Measurements from ENCODE around the gene RAI14.
"Not testable (repeated sequence)": the region's sequence is repeated elsewhere in the genome, so short reads cannot be mapped to it uniquely, and the experiment has no call there.

The RAI14 gene

GRCh38 chr5:34699155-34700077, 43.3 kb downstream of the RAI14 start:
- no peak for DNase-seq (ENCODE audit: low spot score)

GRCh38 chr5:34700078-34700452, 43.9 kb downstream of the RAI14 start:
- no peak for DNase-seq (ENCODE audit: low spot score)

- not testable (repeated sequence) for DNase-seq (ENCODE audit: low spot score)
Measured at GRCh38 chr5:34701442-34701841, 45.3 kb downstream of the RAI14 start.

GRCh38 chr5:34703767-34704713, 47.9 kb downstream of the RAI14 start:
- no peak for DNase-seq (ENCODE audit: low spot score)

DNA sequence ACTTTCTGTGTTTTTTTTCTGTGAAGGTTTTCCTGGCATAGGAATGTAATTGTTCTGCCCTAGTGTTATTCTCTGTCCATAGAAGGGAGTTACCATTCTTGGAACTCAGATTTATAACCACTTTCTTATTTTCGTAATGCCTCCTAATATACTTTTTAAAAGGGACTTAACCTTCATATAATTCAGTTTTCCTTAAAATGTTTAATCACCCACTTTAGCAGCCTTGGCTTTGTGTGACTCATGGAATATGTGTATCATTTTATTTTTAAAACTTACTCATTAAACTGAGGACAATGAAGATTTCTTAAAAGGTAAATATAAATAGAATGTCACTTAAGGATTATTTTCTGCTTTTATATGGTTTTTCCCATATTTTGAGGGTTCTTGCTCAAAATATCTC, 50.0 kb downstream of the RAI14 start:
- no peak for DNase-seq (ENCODE audit: low spot score)

DNA sequence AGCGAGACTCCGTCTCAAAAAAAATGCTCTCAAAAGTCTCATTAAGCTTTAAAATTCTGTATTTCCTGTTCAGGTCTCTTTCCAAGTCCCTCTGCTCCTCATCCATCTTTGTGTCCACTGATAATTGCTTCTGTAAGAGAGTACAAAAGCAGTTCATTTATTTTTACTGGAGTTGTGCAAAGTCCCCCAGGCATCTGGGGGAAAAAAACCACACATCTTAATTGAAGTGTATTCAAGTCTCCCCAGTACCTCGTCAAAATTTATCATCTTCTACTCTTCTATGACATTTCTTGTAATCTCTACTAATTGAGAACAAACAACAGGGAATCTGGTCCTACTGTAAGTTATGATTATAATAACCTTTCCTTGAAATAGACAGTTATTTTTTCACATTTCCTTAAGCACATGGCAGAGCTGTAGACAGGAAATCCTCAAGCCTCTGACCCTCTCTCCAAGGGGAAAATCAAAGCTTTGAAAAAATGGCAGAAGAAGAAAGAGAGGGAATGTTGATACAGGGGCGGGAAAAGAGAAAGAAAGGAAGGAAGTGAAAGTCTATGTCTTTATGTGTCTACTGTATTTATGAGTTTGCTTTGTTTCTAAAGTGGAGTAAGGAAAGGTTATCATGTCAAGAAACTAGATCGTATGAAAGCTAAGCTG, 51.5 kb downstream of the RAI14 start:
- no peak for DNase-seq (ENCODE audit: low spot score)

DNA sequence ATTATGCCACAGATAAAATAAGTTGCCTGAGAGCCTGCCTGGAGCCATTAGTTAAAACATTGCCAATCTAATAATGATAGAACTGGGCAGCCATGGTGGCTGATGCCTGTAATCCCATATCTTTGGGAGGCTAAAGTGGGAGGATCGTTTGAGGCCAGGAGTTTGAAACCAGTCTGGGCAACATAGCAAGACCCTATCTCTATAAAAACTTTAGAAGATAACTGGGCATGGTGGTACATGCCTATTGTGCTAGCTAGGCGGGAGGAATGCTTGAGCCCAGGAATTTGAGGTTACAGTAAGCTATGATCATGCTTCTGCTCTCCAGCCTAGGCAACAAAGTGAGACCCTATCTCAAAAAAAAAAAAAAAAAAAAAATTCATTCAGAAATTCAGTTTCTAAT, 52.6 kb downstream of the RAI14 start:
- no peak for DNase-seq (ENCODE audit: low spot score)

GRCh38 chr5:34709861-34710673, 53.9 kb downstream of the RAI14 start:
- peak; percentile 44 for DNase-seq (ENCODE audit: low spot score)

- no peak for DNase-seq (ENCODE audit: low spot score)
Measured at GRCh38 chr5:34712565-34712964, 56.4 kb downstream of the RAI14 start.

GRCh38 chr5:34715711-34716110, 59.6 kb downstream of the RAI14 start:
- no peak for DNase-seq (ENCODE audit: low spot score)

DNA sequence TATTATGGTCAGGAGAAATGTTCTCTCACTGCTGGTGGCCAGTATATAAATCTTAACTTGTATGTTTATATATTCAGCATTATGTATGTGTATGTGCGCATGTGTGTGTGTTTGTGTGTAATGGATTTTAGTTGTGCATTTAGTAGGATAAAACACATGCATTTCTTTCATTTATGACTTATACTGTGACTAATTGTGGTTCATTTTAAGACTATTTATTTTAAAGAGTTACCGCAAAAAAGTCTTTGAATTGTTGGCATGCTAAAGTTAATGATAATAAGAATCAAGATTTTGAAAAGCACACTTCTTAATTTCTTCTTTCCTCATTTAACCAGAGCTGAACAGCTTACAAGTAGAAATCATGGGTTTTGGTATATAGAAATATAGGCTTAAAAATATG, 60.9 kb downstream of the RAI14 start:
- DNase-seq (ENCODE audit: low spot score), result no peak

- peak; percentile 67 for DNase-seq (ENCODE audit: low spot score)
Measured at GRCh38 chr5:34717426-34718327, 61.5 kb downstream of the RAI14 start.

DNA sequence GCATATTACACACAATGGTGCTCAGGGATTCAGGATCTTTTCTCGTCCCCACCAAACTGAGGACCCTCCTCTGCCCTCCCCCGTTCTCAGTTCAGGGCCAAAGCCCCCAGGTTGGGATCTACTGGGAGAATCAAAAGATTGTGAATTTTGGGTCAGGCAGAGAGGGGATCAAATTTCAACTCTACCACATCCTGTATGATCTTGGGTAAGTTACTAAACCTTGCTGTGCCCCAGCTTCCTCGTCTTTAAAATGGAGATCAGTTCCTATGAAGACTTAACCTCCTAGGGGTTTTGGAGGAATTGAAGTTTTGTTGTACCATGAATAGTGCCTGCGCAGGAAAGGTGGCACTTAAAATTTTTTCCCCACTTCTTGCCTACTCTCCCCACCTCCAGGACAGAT, 62.4 kb downstream of the RAI14 start:
- DNase-seq (ENCODE audit: low spot score), result no peak

DNA sequence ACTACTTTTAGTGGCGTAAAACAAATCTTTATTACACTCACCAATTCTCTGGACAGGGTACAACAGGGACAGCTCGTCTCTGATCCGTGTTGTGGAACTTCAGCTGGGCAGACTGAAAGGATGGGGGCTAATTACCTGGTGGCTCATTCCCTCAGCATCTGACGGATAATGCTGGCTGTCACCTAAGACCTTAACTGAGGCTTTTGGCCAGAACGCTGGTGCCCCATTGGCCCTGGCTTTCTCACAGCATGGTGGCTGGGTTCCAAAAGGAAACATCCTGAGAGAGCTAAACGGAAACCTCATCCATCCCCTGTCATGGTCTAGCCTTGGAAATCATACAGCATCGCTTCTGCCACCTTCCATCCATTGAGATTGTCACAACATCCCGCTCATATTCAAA, 62.9 kb downstream of the RAI14 start:
- no peak for DNase-seq (ENCODE audit: low spot score)

- DNase-seq (ENCODE audit: low spot score), result no peak
Measured at GRCh38 chr5:34721327-34721726, 65.2 kb downstream of the RAI14 start.

- DNase-seq (ENCODE audit: low spot score), result no peak
Measured at GRCh38 chr5:34722183-34722582, 66.1 kb downstream of the RAI14 start.

DNA sequence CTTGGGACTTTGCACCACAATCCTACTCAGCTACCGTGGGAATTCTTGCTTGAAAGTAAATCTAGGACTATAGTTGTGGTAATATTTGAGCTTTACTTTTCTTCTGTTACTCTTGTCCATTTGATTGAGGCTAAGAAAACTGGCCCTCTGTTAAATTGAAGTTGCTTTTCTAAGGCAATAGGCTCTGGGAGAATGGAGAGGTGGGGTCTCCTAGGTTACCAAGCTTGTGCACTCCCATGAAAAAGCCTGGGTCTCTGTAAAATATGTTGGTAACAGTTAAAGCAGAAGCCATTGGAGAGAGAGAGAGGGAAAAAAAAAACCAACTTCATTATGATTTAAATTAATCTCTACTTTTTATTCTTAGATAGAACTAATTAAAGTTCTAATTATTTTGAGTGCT, 68.6 kb downstream of the RAI14 start:
- no peak for DNase-seq (ENCODE audit: low spot score)

GRCh38 chr5:34727166-34727749, 71.1 kb downstream of the RAI14 start:
- not testable (repeated sequence) for DNase-seq (ENCODE audit: low spot score)

DNA sequence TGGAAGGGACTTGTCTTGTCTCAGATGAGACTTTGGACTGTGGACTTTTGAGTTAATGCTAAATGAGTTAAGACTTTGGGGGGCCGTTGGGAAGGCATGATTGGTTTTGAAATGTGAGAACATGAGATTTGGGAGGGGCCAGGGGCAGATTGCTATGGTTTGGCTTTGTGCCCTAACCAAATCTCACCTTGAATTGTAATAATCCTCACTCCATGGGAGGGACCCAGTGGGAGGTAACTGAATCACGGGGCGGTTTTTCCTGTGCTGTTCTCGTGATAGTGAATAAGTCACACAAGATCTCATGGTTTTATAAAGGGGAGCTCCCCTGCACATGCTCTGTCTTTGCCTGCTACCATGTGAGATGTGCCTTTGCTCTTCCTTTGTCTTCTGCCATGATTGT, 72.1 kb downstream of the RAI14 start:
- no peak for DNase-seq (ENCODE audit: low spot score)

Data from AG08396 (cell line).